ENCODE measurements around the gene ATG16L2.

ATG16L2 gene

GRCh38 chr11:72773291-72773690, 40.9 kb upstream of the ATG16L2 start:
- DNase-seq (ENCODE audit: low spot score): no peak
- no peaks in the 10 kb centered on the region for H3K4me1 ChIP-seq (ENCODE audit: insufficient read depth, poor library complexity, severe bottlenecking)
- no peaks in the 10 kb centered on the region for H3K9me3 ChIP-seq (ENCODE audit: severe bottlenecking)
- no peak overlapping the region for H3K4me3 ChIP-seq (ENCODE audit: severe bottlenecking)
- peak; percentile 78 for ATAC-seq (ENCODE audit: low read depth)
- H3K27me3 ChIP-seq (ENCODE audit: insufficient read depth, poor library complexity, severe bottlenecking): no peaks in the 10 kb centered on the region
- no peaks in the 10 kb centered on the region for H3K36me3 ChIP-seq (ENCODE audit: low read depth)
- no peak for TF ChIP-seq CTCF (IDR thresholded peaks at IDR 0.05; ENCODE audit: poor library complexity, severe bottlenecking)
- H3K27ac ChIP-seq (ENCODE audit: poor library complexity, severe bottlenecking): no peak overlapping the region

GRCh38 chr11:72773696-72774095, 40.5 kb upstream of the ATG16L2 start:
- Histone ChIP-seq H3K4me1 (ENCODE audit: insufficient read depth, poor library complexity, severe bottlenecking) (no peaks in the 10 kb centered on the region), H3K9me3 (ENCODE audit: severe bottlenecking) (no peaks in the 10 kb centered on the region), H3K27me3 (ENCODE audit: insufficient read depth, poor library complexity, severe bottlenecking) (no peaks in the 10 kb centered on the region), H3K36me3 (ENCODE audit: low read depth) (no peaks in the 10 kb centered on the region), H3K27ac (ENCODE audit: poor library complexity, severe bottlenecking) (no peak overlapping the region), H3K4me3 (ENCODE audit: severe bottlenecking) (no peak overlapping the region)
- DNase-seq (ENCODE audit: low spot score): no peak
- TF ChIP-seq CTCF (IDR thresholded peaks at IDR 0.05; ENCODE audit: poor library complexity, severe bottlenecking): no peak
- no peak for ATAC-seq (ENCODE audit: low read depth)

- no peaks in the 10 kb centered on the region for H3K36me3 ChIP-seq (ENCODE audit: low read depth)
- H3K27ac ChIP-seq (ENCODE audit: poor library complexity, severe bottlenecking): no peak overlapping the region
- H3K9me3 ChIP-seq (ENCODE audit: severe bottlenecking): no peaks in the 10 kb centered on the region
- H3K4me3 ChIP-seq (ENCODE audit: severe bottlenecking): no peak overlapping the region
- DNase-seq (ENCODE audit: low spot score): no peak
- no peaks in the 10 kb centered on the region for H3K27me3 ChIP-seq (ENCODE audit: insufficient read depth, poor library complexity, severe bottlenecking)
- no peaks in the 10 kb centered on the region for H3K4me1 ChIP-seq (ENCODE audit: insufficient read depth, poor library complexity, severe bottlenecking)
- TF ChIP-seq CTCF (IDR thresholded peaks at IDR 0.05; ENCODE audit: poor library complexity, severe bottlenecking): no peak
- ATAC-seq (ENCODE audit: low read depth): peak; percentile 48
Measured at GRCh38 chr11:72774499-72774898, 39.7 kb upstream of the ATG16L2 start.

GRCh38 chr11:72775288-72776110, 38.7 kb upstream of the ATG16L2 start:
- Histone ChIP-seq H3K4me3 (ENCODE audit: severe bottlenecking) (no peak overlapping the region), H3K9me3 (ENCODE audit: severe bottlenecking) (no peaks in the 10 kb centered on the region), H3K27me3 (ENCODE audit: insufficient read depth, poor library complexity, severe bottlenecking) (no peaks in the 10 kb centered on the region), H3K4me1 (ENCODE audit: insufficient read depth, poor library complexity, severe bottlenecking) (no peaks in the 10 kb centered on the region), H3K36me3 (ENCODE audit: low read depth) (no peaks in the 10 kb centered on the region), H3K27ac (ENCODE audit: poor library complexity, severe bottlenecking) (no peak overlapping the region)
- no peak for TF ChIP-seq CTCF (IDR thresholded peaks at IDR 0.05; ENCODE audit: poor library complexity, severe bottlenecking)
- DNase-seq (ENCODE audit: low spot score) (no peak), ATAC-seq (ENCODE audit: low read depth) (no peak)

Measured in RWPE2 (cell line).